GM21381 (cell line): ENCODE data around the gene KCTD17.

Experiments used
- ATAC-seq: cut with Tn5 transposase; IDR thresholded peaks from one replicate; pipeline ENCODE4 v1.9.1; 2021; ENCODE audit warnings: mild to moderate bottlenecking, moderate library complexity; ENCODE audit not compliant: unreplicated experiment

KCTD17 gene

GRCh38 chr22:37097346-37097745, 45.8 kb downstream of the KCTD17 start:
- ATAC-seq, result no peak

- ATAC-seq, result no peak
These were observed 47.5 kb downstream of the KCTD17 start for GRCh38 chr22:37098976-37099591.

- no peak for ATAC-seq
These were observed 49.1 kb downstream of the KCTD17 start for GRCh38 chr22:37100589-37101127.

GRCh38 chr22:37101311-37102066, 49.9 kb downstream of the KCTD17 start:
- ATAC-seq, result no peak

- no peak for ATAC-seq
These were observed 51.6 kb downstream of the KCTD17 start for GRCh38 chr22:37103151-37103550.

GRCh38 chr22:37103656-37104452, 52.3 kb downstream of the KCTD17 start:
- ATAC-seq, result no peak

- no peak for ATAC-seq
These were observed 53.6 kb downstream of the KCTD17 start for GRCh38 chr22:37105154-37105553.

- ATAC-seq, result no peak
These were observed 54.4 kb downstream of the KCTD17 start for GRCh38 chr22:37105990-37106389.

GRCh38 chr22:37107816-37108621, 56.5 kb downstream of the KCTD17 start:
- no peak for ATAC-seq

- no peak for ATAC-seq
These were observed 57.8 kb downstream of the KCTD17 start, which contains the start of gene TMPRSS6 for GRCh38 chr22:37109242-37109917. Gene TMPRSS6, minus strand, starts transcription at chr22:37109713. Its CDS starts 6,296 bp downstream, at chr22:37103417.

GRCh38 chr22:37111156-37111717, 59.7 kb downstream of the KCTD17 start:
- ATAC-seq, result no peak

GRCh38 chr22:37112084-37112728, 60.7 kb downstream of the KCTD17 start:
- ATAC-seq, result no peak
